NB4 (cell line): ENCODE data around the gene TBP.
"Not testable (repeated sequence)": the region's sequence is repeated elsewhere in the genome, so short reads cannot be mapped to it uniquely, and the experiment has no call there.

Source experiments
- DNase-seq: peaks from one replicate; pipeline ENCODE4 v3.0.0; 2010; ENCODE audit warnings: low read depth
- H3K4me3 ChIP-seq: one replicate; pipeline ENCODE4 v1.5.1; 2011; ENCODE audit warnings: mild to moderate bottlenecking, low read depth, low read length, moderate library complexity
- CTCF ChIP-seq: IDR thresholded peaks from one replicate; pipeline ENCODE4 v1.5.1; 2012; ENCODE audit warnings: low read depth, low read length
- MAX ChIP-seq: IDR thresholded peaks from 2 replicates; pipeline ENCODE4 v1.6.1; 2011; ENCODE audit warnings: low read depth, low read length
- MYC ChIP-seq: IDR thresholded peaks from 2 replicates; pipeline ENCODE4 v1.6.1; 2011; ENCODE audit warnings: low read depth, low read length
- POLR2A ChIP-seq: IDR thresholded peaks from 2 replicates; pipeline ENCODE4 v1.6.1; 2011; ENCODE audit warnings: mild to moderate bottlenecking; ENCODE audit not compliant: insufficient read length; ENCODE audit errors: extremely low read depth

The TBP gene

GRCh38 chr6:170554013-170554795 lies at the start of gene TBP:
Gene TBP, plus strand, starts transcription at chr6:170554369. Its CDS starts 2,661 bp downstream, at chr6:170557030.
- peak; percentile 99 for DNase-seq
- TF ChIP-seq POLR2A (peak; percentile 65), MYC (peak; percentile 72), MAX (no peak; the same call in none of the 2 replicates)
- peak within 1 kb of the TSS; percentile 96 for H3K4me3 ChIP-seq

- no peak for TF ChIP-seq CTCF
- TF ChIP-seq MAX = no peak
- TF ChIP-seq POLR2A = no peak
- no peak for TF ChIP-seq MYC
- H3K4me3 ChIP-seq = no peak overlapping the region
- no peak for DNase-seq
These were observed 49.7 kb upstream of the TBP start for GRCh38 chr6:170504479-170504878.

GRCh38 chr6:170505306-170505705 lies 48.9 kb upstream of the TBP start:
- no peak overlapping the region for H3K4me3 ChIP-seq
- DNase-seq = no peak
- TF ChIP-seq MYC (no peak), CTCF (no peak), MAX (no peak), POLR2A (no peak)

- TF ChIP-seq MAX (no peak), POLR2A (no peak), CTCF (no peak), MYC (no peak)
- DNase-seq = no peak
- no peak overlapping the region for H3K4me3 ChIP-seq
These were observed 47.7 kb upstream of the TBP start for GRCh38 chr6:170506446-170506845.

- H3K4me3 ChIP-seq, DNase-seq: not testable (repeated sequence)
These were observed 46.4 kb upstream of the TBP start for GRCh38 chr6:170507728-170508127.

- not testable (repeated sequence) for H3K4me3 ChIP-seq, DNase-seq
These were observed 45.9 kb upstream of the TBP start for GRCh38 chr6:170508275-170508674.

- not testable (repeated sequence) for H3K4me3 ChIP-seq, DNase-seq
These were observed 45.1 kb upstream of the TBP start for GRCh38 chr6:170508892-170509722.

GRCh38 chr6:170509723-170510018 lies 44.5 kb upstream of the TBP start:
- no peak for DNase-seq
- TF ChIP-seq POLR2A (no peak), CTCF (no peak), MYC (no peak), MAX (no peak)

More at GRCh38 chr6:170509723-170510018, 44.5 kb upstream of the TBP start:
- no peak overlapping the region for H3K4me3 ChIP-seq
